ENCODE measurements around the gene DUXB.

GRCh38 chr16:75682308-75682707, 19.0 kb downstream of the DUXB start:
- no peak for TF ChIP-seq CTCF (IDR thresholded peaks at IDR 0.05; ENCODE audit: insufficient read depth, low read depth, low read length)
- no peak for TF ChIP-seq EZH2 (IDR thresholded peaks at IDR 0.05; ENCODE audit: insufficient read depth, low read length)
